K562 (cell line): ENCODE results near the gene INPP5E. TPM values are rescaled to one million over a fixed set of nuclear protein-coding genes. Genes with fewer than 3 reads are reported as not detected.

Experiments
- ATAC-seq: fragments of 200-7000 bp; cut with Tn5 transposase; 3 replicates; pipeline ENCODE4 v1.9.1; 2020; ENCODE audit warnings: moderate library complexity
- BruUV-seq: library from RNA; stranded (reverse); fragments of 400-500 nt; replicated peaks from 2 replicates; lab custom pipeline; 2021; lab: Mats Ljungman, UMichigan
- CTCF ChIA-PET: fragments of 300-600 bp; formaldehyde crosslinking; extraction: SDS; loops from one replicate; lab custom pipeline; 2021; ENCODE audit warnings: low intra/inter-chr PET ratio; lab: Yijun Ruan, JAX
- POLR2A ChIA-PET: fragments of 300-600, 350-650 bp; sonication (Branson Sonifier 250); formaldehyde crosslinking; extraction: SDS; loops from one replicate; lab custom pipeline; 2021; ENCODE audit warnings: antibody characterized with exemption, inconsistent platforms; lab: Yijun Ruan, JAX
- DNase-seq, 4 experiments: peaks; one replicate each; pipeline versions ENCODE4 v3.0.0 to v3.0.0-alpha.2; 2011 to 2018; ENCODE audit warnings: low spot score in 3 of 4, mixed read lengths in 3 of 4; ENCODE audit errors: extremely low read depth in 1 of 4
- FAIRE-seq: peaks from 2 replicates; lab custom pipeline; 2011; peaks lifted over from hg19 to GRCh38; lab: Jason Lieb, UNC
- H2AFZ ChIP-seq: 2 replicates; pipeline ENCODE4 v1.6.0; 2011; ENCODE audit warnings: low read depth, low read length, control low read depth, inconsistent platforms
- H3K27ac ChIP-seq: fragments of 200-600 bp; 3 replicates; pipeline ENCODE4 v1.8.0; 2011; ENCODE audit warnings: low read depth, mild to moderate bottlenecking, control low read depth, inconsistent platforms, low read length, moderate library complexity, mixed read lengths; ENCODE audit errors: extremely low read depth
- H3K27me3 ChIP-seq, 2 experiments: fragments of 300-600 bp in 1 of 2; 2 replicates in 1 of 2; 3 replicates in 1 of 2; pipeline versions ENCODE4 v1.6.0 to v1.8.0; 2011; ENCODE audit warnings: inconsistent platforms in 2 of 2, low read length in 2 of 2, mild to moderate bottlenecking in 1 of 2, mixed read lengths in 1 of 2, moderate library complexity in 1 of 2; ENCODE audit not compliant: control insufficient read depth in 2 of 2, insufficient read depth in 2 of 2
- H3K36me3 ChIP-seq: fragments of 300-600 bp; 3 replicates; pipeline ENCODE4 v1.8.0; 2011; ENCODE audit warnings: mild to moderate bottlenecking, low read length, inconsistent platforms; ENCODE audit not compliant: control insufficient read depth, insufficient read depth
- H3K4me1 ChIP-seq, 2 experiments: fragments of 200-600 bp in 1 of 2; replicated peaks in 1 of 2; 2 replicates in 1 of 2; 3 replicates in 1 of 2; pipeline versions ENCODE4 v1.5.1 to v1.8.0; 2011; ENCODE audit warnings: inconsistent platforms in 2 of 2, low read length in 2 of 2, mild to moderate bottlenecking in 1 of 2, mixed read lengths in 1 of 2, moderate library complexity in 1 of 2; ENCODE audit not compliant: control insufficient read depth in 2 of 2, insufficient read depth in 2 of 2
- H3K4me2 ChIP-seq: 2 replicates; pipeline ENCODE4 v1.6.1; 2011; ENCODE audit warnings: low read length, control low read depth, inconsistent platforms, mixed read lengths; ENCODE audit not compliant: insufficient read depth
- H3K4me3 ChIP-seq: fragments of 200-600 bp; sonication (generic), shearing (Covaris generic); 2 replicates; pipeline ENCODE4 v1.5.1; 2016; ENCODE audit warnings: control low read depth, inconsistent platforms
- H3K79me2 ChIP-seq: fragments of 200-600 bp; 3 replicates; pipeline ENCODE4 v1.8.0; 2011; ENCODE audit warnings: low read length, inconsistent platforms; ENCODE audit not compliant: control insufficient read depth, insufficient read depth
- H3K9ac ChIP-seq, 2 experiments: 2 replicates each; pipeline versions ENCODE4 v1.6.0 to v1.6.1; 2011; ENCODE audit warnings: low read depth in 2 of 2, low read length in 2 of 2, control low read depth in 1 of 2, inconsistent platforms in 1 of 2, mild to moderate bottlenecking in 1 of 2, mixed read lengths in 1 of 2; ENCODE audit not compliant: insufficient read depth in 1 of 2
- H3K9me1 ChIP-seq: one replicate; pipeline ENCODE4 v1.6.0; 2011; ENCODE audit warnings: inconsistent platforms, mild to moderate bottlenecking, low read length, moderate library complexity; ENCODE audit not compliant: control insufficient read depth, insufficient read depth
- H3K9me3 ChIP-seq: replicated peaks from 2 replicates; pipeline ENCODE4 v1.5.1; 2011; ENCODE audit warnings: low read depth, low read length, inconsistent platforms; ENCODE audit not compliant: control insufficient read depth, insufficient read depth
- H4K20me1 ChIP-seq: replicated peaks from 2 replicates; pipeline ENCODE4 v1.6.1; 2011; ENCODE audit warnings: low read length, inconsistent platforms, mixed read lengths; ENCODE audit not compliant: control insufficient read depth, insufficient read depth
- CHD2 ChIP-seq: IDR thresholded peaks from 2 replicates; pipeline ENCODE4 v1.6.1; 2011; ENCODE audit warnings: low read depth, low read length
- CTCF ChIP-seq, 3 experiments: IDR thresholded peaks in 2 of 3; conservative IDR thresholded peaks in 1 of 3; 2 replicates each; pipeline ENCODE4 v1.5.1; 2011 to 2012; ENCODE audit warnings: low read length in 3 of 3, mild to moderate bottlenecking in 3 of 3, control low read depth in 2 of 3, improper control_type of control experiment in 1 of 3, inconsistent platforms in 1 of 3, low read depth in 1 of 3, mixed read lengths in 1 of 3, moderate library complexity in 1 of 3; ENCODE audit not compliant: insufficient read depth in 2 of 3
- DNMT1 ChIP-seq: fragments of 450-650 bp; IDR thresholded peaks from 2 replicates; pipeline ENCODE4 v1.6.1; 2016; ENCODE audit warnings: antibody characterized with exemption, mild to moderate bottlenecking
- GTF2A2 ChIP-seq: IDR thresholded peaks from 2 replicates; pipeline ENCODE4 v1.6.1; 2016; ENCODE audit warnings: mild to moderate bottlenecking, missing genetic modification characterization, missing compliant biosample characterization
- GTF3C2 ChIP-seq: IDR thresholded peaks from 3 replicates; pipeline ENCODE4 v1.6.1; 2011; ENCODE audit warnings: borderline replicate concordance, mild to moderate bottlenecking, moderate library complexity; ENCODE audit not compliant: insufficient read length; ENCODE audit errors: extremely low read depth
- POLR2A ChIP-seq: fragments of 450-650 bp; conservative IDR thresholded peaks from 2 replicates; pipeline ENCODE4 v1.6.1; 2016
- PTTG1 ChIP-seq: fragments of 450-650 bp; IDR thresholded peaks from 2 replicates; pipeline ENCODE4 v1.6.1; 2016; ENCODE audit warnings: low read depth, mild to moderate bottlenecking, missing genetic modification characterization, missing compliant biosample characterization
- RBM14 ChIP-seq: fragments of 200-400 bp; formaldehyde crosslinking; IDR thresholded peaks from 2 replicates; pipeline ENCODE4 v1.6.1; 2018; ENCODE audit warnings: low read depth, mild to moderate bottlenecking, low read length, moderate library complexity, borderline replicate concordance; ENCODE audit not compliant: insufficient read depth
- SRF ChIP-seq, 2 experiments: fragments of 250-450, 450-650 bp in 1 of 2; sonication (Bioruptor Pico) in 1 of 2; sonication (generic) in 1 of 2; formaldehyde crosslinking; IDR thresholded peaks; 2 replicates each; pipeline versions ENCODE4 v1.5.0 to v1.5.1; 2020 to 2022; ENCODE audit warnings: mild to moderate bottlenecking in 1 of 2, missing genetic modification reagents in 1 of 2
- STAT6 ChIP-seq: sonication (generic); formaldehyde crosslinking; IDR thresholded peaks from 2 replicates; pipeline ENCODE4 v1.8.1; 2023; ENCODE audit warnings: mild to moderate bottlenecking, missing genetic modification reagents
- THRA ChIP-seq: fragments of 450-650 bp; IDR thresholded peaks from 2 replicates; pipeline ENCODE4 v1.6.1; 2017; ENCODE audit warnings: mild to moderate bottlenecking, moderate library complexity
- ZNF12 ChIP-seq: sonication (generic); formaldehyde crosslinking; IDR thresholded peaks from 2 replicates; pipeline ENCODE4 v1.4.0; 2020; ENCODE audit warnings: mild to moderate bottlenecking, missing genetic modification reagents
- ZNF586 ChIP-seq: fragments of 450-650 bp; formaldehyde crosslinking; conservative IDR thresholded peaks from 2 replicates; pipeline ENCODE4 v1.4.0; 2020; ENCODE audit warnings: mild to moderate bottlenecking, moderate library complexity
- WGBS: fragments of 100-300 bp; shearing (Covaris generic); methylation state at CpG from one replicate; pipeline ENCODE4 v1.1.6; 2016; ENCODE audit warnings: low coverage, mixed read lengths; ENCODE audit not compliant: insufficient coverage; ENCODE audit errors: missing lambda C conversion rate; 5-methylcytosine and 5-hydroxymethylcytosine counted together
- in situ Hi-C: fragments of 300-500 bp; cut with MboI; formaldehyde crosslinking; loops from 4 replicates; pipeline ENCODE4 v1.15.0; 2018; ENCODE audit warnings: inconsistent platforms, mixed read lengths
- intact Hi-C: fragments of 100-400 bp; cut with micrococcal nuclease; formaldehyde crosslinking; loops from 2 replicates; pipeline ENCODE4 v1.14.2; 2022
- polyA plus RNA-seq, 8 experiments: library from polyadenylated mRNA; depleted of rRNA in 4 of 8; stranded (reverse) in 5 of 8; unstranded in 3 of 8; fragments of >200 nt; fragmentation: Nextera tagmentation in 2 of 8; fragmentation: Illumina TruSeq in 1 of 8; extraction: Ambion mirVana in 2 of 8; extraction: Trizol in 1 of 8; gene quantifications; 2 replicates each; pipeline versions ENCODE4 v1.2.1 to v1.2.3, GENCODE V29; 2011 to 2014; ENCODE audit warnings: inconsistent platforms in 1 of 8, missing spikeins in 1 of 8
- total RNA-seq, 7 experiments: library from RNA; depleted of rRNA in 6 of 7; stranded (reverse); fragments of >200 nt in 6 of 7; fragmentation: Illumina TruSeq in 2 of 7; extraction: Trizol in 2 of 7; gene quantifications; 2 replicates each; pipeline versions ENCODE4 v1.2.1 to v1.2.3, GENCODE V29; 2011 to 2021; ENCODE audit warnings: low replicate concordance in 1 of 7

INPP5E gene
- total and polyA plus RNA-seq, 9 of the 15 experiments (the other 6 are each of a cell fraction or from before 2014, with no cell fraction given), result 0.38 to 17.4 (median 4.9) TPM

GRCh38 chr9:136441191-136441680 is 1.6 kb upstream of the INPP5E start:
- intact Hi-C loops (no loop called here), in situ Hi-C loops (no loop called here)
- WGBS, result 91% methylated on average over 13 of the region's 15 CpGs
- Histone ChIP-seq H3K27ac (no peak overlapping the region), H3K9ac (peak overlapping the region in 1 of 2 experiments; percentile 21; a peak in 1 of 4 replicates), H3K9me3 (no peaks in the 10 kb centered on the region), H3K9me1 (peaks cover 14% of the 10 kb centered on the region), H3K4me3 (no peak overlapping the region), H4K20me1 (peaks cover 31% of the 10 kb centered on the region), H3K79me2 (peaks cover 34% of the 10 kb centered on the region), H2AFZ (no peak overlapping the region), H3K4me2 (no peak overlapping the region), H3K27me3 (no peaks in the 10 kb centered on the region), H3K36me3 (peaks cover 72% of the 10 kb centered on the region), H3K4me1 (peaks cover 21 to 47% of the 10 kb centered on the region in 2 experiments)
- ChIA-PET CTCF (no interaction called here), POLR2A (interaction anchor here (1.0 to 1.6 kb wide), 4 partner anchors 12 to 34 kb away, joined by 3 to 5 read pairs (median 4); no protein-coding TSS in a partner anchor)
- DNase-seq (no peak), FAIRE-seq (no peak), ATAC-seq (no peak)
- no TSS peak for BruUV-seq
- TF ChIP-seq PTTG1 (tag) (no peak), CHD2 (no peak), THRA (no peak), ZNF12 (CRISPR knock-in tag) (no peak), CTCF (IDR thresholded peaks at IDR 0.05 in 2 of 3, conservative IDR thresholded peaks at IDR 0.05 in 1 of 3; ENCODE audit: insufficient read depth in 2 of 3, low read depth in 1 of 3, low read length in 3 of 3) (no peak), STAT6 (no peak), GTF3C2 (no peak), SRF (CRISPR knock-in tag; IDR thresholded peaks at IDR 0.05) (no peak), RBM14 (no peak), GTF2A2 (tag) (no peak), ZNF586 (CRISPR knock-in tag) (no peak), POLR2A (no peak), DNMT1 (no peak)
